Choroid plexus epithelial cell (primary cell): ENCODE results near the gene SETD5.

ENCODE experiments used
- DNase-seq: peaks from one replicate; pipeline ENCODE4 v3.0.0-alpha.2; 2010; ENCODE audit warnings: low read depth
- H3K4me3 ChIP-seq: 2 replicates; pipeline ENCODE4 v1.5.1; 2011; ENCODE audit warnings: low read depth, mild to moderate bottlenecking, control low read depth, low read length, moderate library complexity
- TF ChIP-seq, protein P1 (sequence below): conservative IDR thresholded peaks from 2 replicates; pipeline ENCODE4 v1.5.1; 2011; ENCODE audit warnings: low read depth, mild to moderate bottlenecking, control low read depth, inconsistent platforms, low read length, moderate library complexity

SETD5 gene

GRCh38 chr3:9402410-9403228, 5.2 kb downstream of the SETD5 start:
- peak; percentile 69 for DNase-seq
- peak overlapping the region; percentile 9 for H3K4me3 ChIP-seq
- TF ChIP-seq, protein P1, sequence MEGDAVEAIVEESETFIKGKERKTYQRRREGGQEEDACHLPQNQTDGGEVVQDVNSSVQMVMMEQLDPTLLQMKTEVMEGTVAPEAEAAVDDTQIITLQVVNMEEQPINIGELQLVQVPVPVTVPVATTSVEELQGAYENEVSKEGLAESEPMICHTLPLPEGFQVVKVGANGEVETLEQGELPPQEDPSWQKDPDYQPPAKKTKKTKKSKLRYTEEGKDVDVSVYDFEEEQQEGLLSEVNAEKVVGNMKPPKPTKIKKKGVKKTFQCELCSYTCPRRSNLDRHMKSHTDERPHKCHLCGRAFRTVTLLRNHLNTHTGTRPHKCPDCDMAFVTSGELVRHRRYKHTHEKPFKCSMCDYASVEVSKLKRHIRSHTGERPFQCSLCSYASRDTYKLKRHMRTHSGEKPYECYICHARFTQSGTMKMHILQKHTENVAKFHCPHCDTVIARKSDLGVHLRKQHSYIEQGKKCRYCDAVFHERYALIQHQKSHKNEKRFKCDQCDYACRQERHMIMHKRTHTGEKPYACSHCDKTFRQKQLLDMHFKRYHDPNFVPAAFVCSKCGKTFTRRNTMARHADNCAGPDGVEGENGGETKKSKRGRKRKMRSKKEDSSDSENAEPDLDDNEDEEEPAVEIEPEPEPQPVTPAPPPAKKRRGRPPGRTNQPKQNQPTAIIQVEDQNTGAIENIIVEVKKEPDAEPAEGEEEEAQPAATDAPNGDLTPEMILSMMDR = no peak

GRCh38 chr3:9403463-9403862, 6.0 kb downstream of the SETD5 start:
- no peak overlapping the region for H3K4me3 ChIP-seq
- TF ChIP-seq, protein P1 = no peak
- DNase-seq = no peak

DNA sequence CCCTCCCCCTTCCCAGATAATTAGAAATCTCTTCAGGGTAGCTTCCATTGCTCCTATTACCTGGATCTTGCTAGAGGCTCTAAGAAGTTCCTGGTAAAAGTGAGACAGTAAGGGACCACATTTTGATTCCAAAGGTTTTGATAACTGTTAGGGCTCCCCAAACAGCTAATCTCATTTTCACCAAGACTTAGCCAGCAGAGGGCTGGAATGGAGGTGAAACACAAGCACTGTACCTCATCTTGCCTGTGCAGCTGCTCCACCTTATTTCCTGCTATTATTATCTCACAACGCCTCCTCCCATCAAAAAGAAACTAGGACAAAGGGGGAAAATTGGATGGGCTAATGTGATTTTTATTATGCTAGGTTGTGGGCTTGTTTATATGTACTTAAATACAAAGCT, 7.3 kb downstream of the SETD5 start:
- peak; percentile 23 for DNase-seq
- H3K4me3 ChIP-seq = no peak overlapping the region
- TF ChIP-seq, protein P1 = peak; percentile 39

DNA sequence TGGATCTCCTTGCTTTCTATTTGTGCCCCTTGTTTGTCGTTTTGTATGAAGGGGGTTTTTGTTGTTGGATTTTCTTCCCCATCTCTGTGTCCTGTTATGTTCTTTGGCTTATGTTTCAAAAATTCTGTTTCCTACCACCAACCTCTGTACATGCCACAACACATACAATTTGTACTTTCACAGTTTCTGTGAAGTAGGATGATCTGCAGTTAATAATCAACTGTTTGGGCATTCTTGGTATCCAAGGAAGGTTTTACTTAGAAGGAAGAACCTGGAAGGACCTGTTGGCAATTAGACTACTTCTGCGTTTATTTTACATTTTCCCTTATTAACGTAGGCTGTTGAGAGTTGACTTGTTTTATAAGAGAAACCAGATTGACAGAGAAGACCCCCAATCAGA, 8.3 kb downstream of the SETD5 start:
- no peak overlapping the region for H3K4me3 ChIP-seq
- TF ChIP-seq, protein P1 = no peak

DNA sequence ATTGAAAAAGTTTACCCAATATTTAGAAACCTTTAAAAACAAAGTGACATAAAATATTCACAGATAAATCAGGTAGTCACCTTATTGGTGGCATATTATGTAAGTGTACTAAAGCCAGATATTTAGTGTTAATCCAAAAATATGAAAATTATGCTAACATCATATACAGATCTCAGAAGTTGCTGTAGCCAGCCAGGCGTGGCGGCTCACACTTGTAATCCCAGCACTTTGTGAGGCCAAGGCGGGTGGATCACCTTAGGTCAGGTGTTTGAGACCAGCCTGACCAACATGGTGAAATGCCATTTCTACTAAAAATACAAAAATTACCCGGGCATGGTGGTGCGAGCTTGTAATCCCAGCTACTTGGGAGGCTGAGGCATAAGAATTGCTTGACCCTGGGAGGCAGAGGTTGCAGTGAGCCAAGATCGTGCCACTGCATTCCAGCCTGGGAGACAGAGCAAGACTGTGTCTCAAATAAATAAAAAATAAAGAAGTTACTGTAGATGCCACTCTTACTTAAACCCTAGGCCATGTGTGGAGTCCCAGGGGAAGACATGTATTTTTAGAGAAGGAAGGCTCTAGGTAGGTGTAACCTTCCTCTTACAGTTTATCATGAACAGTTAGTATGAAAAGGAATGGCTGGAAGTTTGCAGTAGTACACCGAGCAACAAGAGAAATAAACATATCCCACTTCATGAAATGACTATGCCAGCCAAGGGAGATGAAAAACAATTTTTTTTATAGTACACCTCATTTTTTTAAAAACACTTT, 9.6 kb downstream of the SETD5 start:
- no peak overlapping the region for H3K4me3 ChIP-seq
- TF ChIP-seq, protein P1 = no peak
- no peak for DNase-seq

More for the DNA sequence above, 8.3 kb downstream of the SETD5 start:
- no peak for DNase-seq

GRCh38 chr3:9408061-9408460, 10.6 kb downstream of the SETD5 start:
- TF ChIP-seq, protein P1 = no peak
- no peak overlapping the region for H3K4me3 ChIP-seq
- DNase-seq = no peak

GRCh38 chr3:9408546-9408945, 11.1 kb downstream of the SETD5 start:
- no peak for DNase-seq
- no peak overlapping the region for H3K4me3 ChIP-seq
- TF ChIP-seq, protein P1 = no peak
